GM21529 (cell line): Measurements from ENCODE around the gene IL6R.

Experiments
- ATAC-seq: cut with Tn5 transposase; IDR thresholded peaks from one replicate; pipeline ENCODE4 v1.9.1; 2021; ENCODE audit not compliant: unreplicated experiment

The IL6R gene

GRCh38 chr1:154502744-154503115 lies 97.6 kb downstream of the IL6R start:
- ATAC-seq: no peak

- no peak for ATAC-seq
Measured at GRCh38 chr1:154503898-154504297, 98.8 kb downstream of the IL6R start.

GRCh38 chr1:154512760-154513159 lies 107.6 kb downstream of the IL6R start:
- ATAC-seq: no peak

GRCh38 chr1:154514066-154514553 lies 109.0 kb downstream of the IL6R start:
- ATAC-seq: no peak

- no peak for ATAC-seq
Measured at GRCh38 chr1:154517661-154518060, 112.5 kb downstream of the IL6R start.
